Inferior parietal cortex (tissue), 1 donor: ENCODE data around the gene GAD1.

Source experiments
- DNase-seq: peaks from one replicate; pipeline ENCODE4 v3.0.0-alpha.2; 2016; ENCODE audit errors: extremely low spot score

The GAD1 gene

GRCh38 chr2:170896622-170897021 lies 79.9 kb downstream of the GAD1 start:
- DNase-seq = no peak

GRCh38 chr2:170897108-170897507 lies 80.4 kb downstream of the GAD1 start:
- DNase-seq = no peak

GRCh38 chr2:170905864-170906263 lies 89.2 kb downstream of the GAD1 start:
- no peak for DNase-seq
